Gastroesophageal sphincter (tissue), 4 donors: ENCODE results near the gene TM9SF3. TPM values are rescaled to one million over a fixed set of nuclear protein-coding genes. Genes with fewer than 3 reads are reported as not detected.

Source experiments
- ATAC-seq: fragments of 150-250 bp; one replicate; pipeline ENCODE4 v1.9.1; 2016; ENCODE audit warnings: mild to moderate bottlenecking, moderate library complexity
- H3K27ac ChIP-seq, 4 donors: fragments of 200-600 bp; sonication (generic) in 3 of 4; 1 replicate in 3 of 4; 2 replicates in 1 of 4; pipeline ENCODE4 v1.5.1; 2016 to 2019
- H3K27me3 ChIP-seq: fragments of 200-600 bp; sonication (generic); one replicate; pipeline ENCODE4 v1.5.1; 2019
- H3K36me3 ChIP-seq, 2 donors: fragments of 200-600 bp; sonication (generic); one replicate each; pipeline ENCODE4 v1.5.1; 2019; ENCODE audit warnings: control low read depth in 1 of 2
- H3K4me1 ChIP-seq, 3 donors: fragments of 200-600 bp; sonication (generic); 1 replicate in 2 of 3; 2 replicates in 1 of 3; pipeline ENCODE4 v1.5.1; 2016 to 2019; ENCODE audit warnings: control low read depth in 2 of 3
- H3K4me3 ChIP-seq, 2 donors: fragments of 200-600 bp; sonication (generic); one replicate each; pipeline ENCODE4 v1.5.1; 2019; ENCODE audit warnings: mild to moderate bottlenecking in 1 of 2, moderate library complexity in 1 of 2
- H3K9me3 ChIP-seq, 3 donors: fragments of 200-600 bp; sonication (generic); one replicate each; pipeline ENCODE4 v1.5.1; 2017 to 2019; ENCODE audit warnings: control low read depth in 2 of 3
- EP300 ChIP-seq: sonication (generic); formaldehyde crosslinking; IDR thresholded peaks from one replicate; pipeline ENCODE4 v1.6.1; 2017; ENCODE audit warnings: antibody characterized with exemption, mild to moderate bottlenecking
- POLR2A ChIP-seq, 2 donors: fragments of 450-650 bp; IDR thresholded peaks; one replicate each; pipeline ENCODE4 v1.6.1; 2017; ENCODE audit warnings: antibody characterized with exemption in 2 of 2, mild to moderate bottlenecking in 2 of 2, moderate library complexity in 1 of 2
- POLR2AphosphoS5 ChIP-seq: sonication (generic); formaldehyde crosslinking; IDR thresholded peaks from one replicate; pipeline ENCODE4 v1.6.1; 2017; ENCODE audit warnings: antibody characterized with exemption
- WGBS, 2 donors: methylation state at CpG; one replicate each; pipeline ENCODE4 v1.1.5; 2018; ENCODE audit warnings: low coverage in 1 of 2; 5-methylcytosine and 5-hydroxymethylcytosine counted together
- total RNA-seq, 4 donors: library from RNA; depleted of rRNA; stranded (reverse); fragments of >200 nt; gene quantifications; one replicate each; pipeline ENCODE4 v1.1.0, GENCODE V29; 2016
- TF ChIP-seq, protein P1 (sequence below), 4 experiments: fragments of 200-600 bp in 2 of 4; fragments of 450-650 bp in 2 of 4; sonication (generic) in 1 of 4; IDR thresholded peaks; one replicate each; pipeline ENCODE4 v1.5.1; 2017 to 2019; ENCODE audit warnings: antibody characterized with exemption in 4 of 4, mild to moderate bottlenecking in 2 of 4, moderate library complexity in 2 of 4

The TM9SF3 gene
- total RNA-seq, 4 donors from 2014 or later: 88.6 to 121 (median 114) TPM

DNA sequence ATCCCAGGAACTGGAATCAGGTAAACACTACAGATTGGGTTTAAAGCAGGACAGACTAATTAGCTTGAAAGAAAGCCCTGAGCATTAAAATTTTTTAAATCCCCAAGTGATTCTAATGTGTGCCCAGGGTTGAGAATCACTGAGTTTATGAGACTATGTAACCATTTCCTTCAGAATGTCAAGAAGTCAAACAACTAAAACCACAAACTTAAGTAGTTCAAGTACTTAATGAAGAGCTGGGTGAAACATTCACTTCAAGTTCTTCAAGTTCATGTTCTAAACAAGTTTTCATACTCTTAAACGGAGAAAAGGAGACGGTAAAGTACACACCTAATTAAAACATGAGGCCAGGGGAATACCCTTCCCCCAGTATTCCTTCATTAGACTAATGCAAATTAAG, 44.9 kb downstream of the TM9SF3 start:
- Histone ChIP-seq H3K27ac (no peak overlapping the region), H3K9me3 (no peaks in the 10 kb centered on the region), H3K36me3 (peaks cover 4 to 75% of the 10 kb centered on the region in 2 donors), H3K4me1 (no peaks in the 10 kb centered on the region), H3K27me3 (no peaks in the 10 kb centered on the region), H3K4me3 (no peak overlapping the region)
- TF ChIP-seq POLR2AphosphoS5 (no peak), POLR2A (IDR thresholded peaks at IDR 0.05) (no peak), EP300 (no peak)
- TF ChIP-seq, protein P1, sequence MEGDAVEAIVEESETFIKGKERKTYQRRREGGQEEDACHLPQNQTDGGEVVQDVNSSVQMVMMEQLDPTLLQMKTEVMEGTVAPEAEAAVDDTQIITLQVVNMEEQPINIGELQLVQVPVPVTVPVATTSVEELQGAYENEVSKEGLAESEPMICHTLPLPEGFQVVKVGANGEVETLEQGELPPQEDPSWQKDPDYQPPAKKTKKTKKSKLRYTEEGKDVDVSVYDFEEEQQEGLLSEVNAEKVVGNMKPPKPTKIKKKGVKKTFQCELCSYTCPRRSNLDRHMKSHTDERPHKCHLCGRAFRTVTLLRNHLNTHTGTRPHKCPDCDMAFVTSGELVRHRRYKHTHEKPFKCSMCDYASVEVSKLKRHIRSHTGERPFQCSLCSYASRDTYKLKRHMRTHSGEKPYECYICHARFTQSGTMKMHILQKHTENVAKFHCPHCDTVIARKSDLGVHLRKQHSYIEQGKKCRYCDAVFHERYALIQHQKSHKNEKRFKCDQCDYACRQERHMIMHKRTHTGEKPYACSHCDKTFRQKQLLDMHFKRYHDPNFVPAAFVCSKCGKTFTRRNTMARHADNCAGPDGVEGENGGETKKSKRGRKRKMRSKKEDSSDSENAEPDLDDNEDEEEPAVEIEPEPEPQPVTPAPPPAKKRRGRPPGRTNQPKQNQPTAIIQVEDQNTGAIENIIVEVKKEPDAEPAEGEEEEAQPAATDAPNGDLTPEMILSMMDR (IDR thresholded peaks at IDR 0.05): no peak
- 93 to 100% methylated on average over 2 of the region's 2 CpGs for WGBS, 2 donors
- ATAC-seq: no peak

DNA sequence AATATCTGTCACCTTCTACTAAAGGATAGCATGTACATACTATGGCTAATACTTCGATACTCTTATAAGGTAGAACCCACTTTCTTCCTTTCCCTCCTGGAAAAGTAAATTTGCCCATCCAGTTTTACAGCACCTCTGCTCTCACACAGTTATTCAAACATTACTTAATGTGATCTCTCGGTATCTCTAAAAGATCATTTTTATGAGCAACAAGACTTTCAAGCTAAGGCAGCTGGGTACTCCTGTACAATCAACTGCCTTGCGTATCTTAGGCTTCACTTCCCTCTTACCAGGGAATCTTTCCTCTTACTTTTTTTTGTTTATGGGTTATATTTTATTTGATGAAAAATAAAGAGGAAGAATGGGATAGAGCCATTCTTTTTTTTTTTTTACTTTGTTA, 46.6 kb downstream of the TM9SF3 start:
- 91 to 100% methylated on average over 3 of the region's 3 CpGs for WGBS, 2 donors
- Histone ChIP-seq H3K36me3 (peaks cover 3 to 58% of the 10 kb centered on the region in 2 donors), H3K27ac (no peak overlapping the region), H3K9me3 (no peaks in the 10 kb centered on the region), H3K4me3 (no peak overlapping the region), H3K27me3 (no peaks in the 10 kb centered on the region), H3K4me1 (no peaks in the 10 kb centered on the region)
- ATAC-seq: no peak
- TF ChIP-seq POLR2AphosphoS5: no peak
- TF ChIP-seq EP300: no peak
- TF ChIP-seq, protein P1 (IDR thresholded peaks at IDR 0.05): no peak
- TF ChIP-seq POLR2A (IDR thresholded peaks at IDR 0.05): no peak

DNA sequence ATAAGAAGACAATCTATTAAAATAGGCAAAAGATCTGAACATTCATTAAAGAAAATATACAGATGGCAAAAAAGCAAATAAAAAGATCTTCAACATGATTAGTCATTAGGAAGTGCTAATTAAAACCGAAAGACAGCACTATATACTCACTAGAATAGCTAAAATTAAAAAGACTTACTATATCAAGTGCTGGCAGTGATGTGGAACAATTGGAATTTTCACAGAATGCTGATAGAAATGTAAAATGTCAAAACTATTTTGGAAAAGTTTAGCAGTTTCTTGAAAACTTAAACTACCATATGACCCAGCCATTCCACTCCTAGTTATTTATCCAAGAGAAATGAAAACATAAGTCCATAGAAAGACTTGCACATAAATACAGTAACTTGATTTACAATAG, 48.1 kb downstream of the TM9SF3 start:
- peaks cover 3 to 50% of the 10 kb centered on the region in 2 donors for H3K36me3 ChIP-seq

DNA sequence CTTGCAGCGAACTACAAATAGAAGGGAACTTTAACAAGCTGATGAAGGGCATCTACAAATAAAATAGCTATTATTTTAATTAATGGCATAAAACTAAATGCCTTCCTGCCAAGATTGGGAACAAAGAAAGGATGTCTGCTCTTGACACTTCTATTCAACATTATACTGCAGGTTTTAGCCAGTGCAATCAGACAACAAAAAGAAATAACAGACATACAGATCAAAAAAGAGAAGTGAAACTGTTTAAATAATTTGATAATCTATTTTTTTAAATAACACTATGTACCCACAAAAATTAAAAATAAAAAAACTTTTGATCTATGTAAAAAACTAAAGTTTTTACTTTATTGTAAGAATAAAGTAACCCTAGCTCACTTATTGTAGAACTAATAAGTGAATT, 50.7 kb downstream of the TM9SF3 start:
- no peaks in the 10 kb centered on the region for H3K9me3 ChIP-seq
- 75 to 89% methylated on average over 1 of the region's 1 CpG for WGBS, 2 donors
- no peaks in the 10 kb centered on the region for H3K4me1 ChIP-seq
- peaks cover 3 to 47% of the 10 kb centered on the region in 2 donors for H3K36me3 ChIP-seq
- ATAC-seq: no peak
- H3K27ac ChIP-seq: no peak overlapping the region
- no peaks in the 10 kb centered on the region for H3K27me3 ChIP-seq
- no peak for TF ChIP-seq POLR2AphosphoS5
- TF ChIP-seq EP300: no peak
- TF ChIP-seq, protein P1 (IDR thresholded peaks at IDR 0.05): no peak
- no peak for TF ChIP-seq POLR2A (IDR thresholded peaks at IDR 0.05)
- H3K4me3 ChIP-seq: no peak overlapping the region

More for the DNA sequence above, 48.1 kb downstream of the TM9SF3 start:
- no peaks in the 10 kb centered on the region for H3K9me3 ChIP-seq
- H3K4me1 ChIP-seq: no peaks in the 10 kb centered on the region
- WGBS, 2 donors: 100% methylated on average over 1 of the region's 1 CpG
- ATAC-seq: no peak
- no peak overlapping the region for H3K27ac ChIP-seq
- TF ChIP-seq EP300 (no peak), POLR2A (IDR thresholded peaks at IDR 0.05) (no peak), POLR2AphosphoS5 (no peak)
- TF ChIP-seq, protein P1 (IDR thresholded peaks at IDR 0.05): no peak
- H3K4me3 ChIP-seq: no peak overlapping the region
- H3K27me3 ChIP-seq: no peaks in the 10 kb centered on the region

DNA sequence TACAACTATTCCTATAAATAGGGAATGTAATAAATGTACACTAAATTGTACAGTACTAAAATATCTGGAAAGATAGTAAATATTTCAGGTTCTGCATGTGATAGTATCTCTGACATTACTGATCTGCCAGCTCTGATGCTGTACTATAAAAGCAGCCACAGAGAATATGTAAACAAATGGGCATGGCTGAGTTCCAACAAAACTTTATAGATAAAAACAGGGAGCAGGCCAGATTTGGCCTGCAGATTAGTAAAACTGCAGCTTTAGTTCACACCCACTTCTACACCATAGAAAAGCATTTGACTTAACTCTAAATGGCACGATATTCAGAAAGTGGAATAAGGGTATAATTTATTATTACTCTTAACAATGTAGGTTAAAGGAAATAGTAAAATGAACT, 54.3 kb downstream of the TM9SF3 start:
- 22 to 60% methylated on average over 1 of the region's 1 CpG for WGBS, 2 donors
- no peaks in the 10 kb centered on the region for H3K9me3 ChIP-seq
- H3K4me1 ChIP-seq: no peaks in the 10 kb centered on the region
- TF ChIP-seq, protein P1 (IDR thresholded peaks at IDR 0.05): no peak
- TF ChIP-seq EP300 (no peak), POLR2AphosphoS5 (no peak), POLR2A (IDR thresholded peaks at IDR 0.05) (no peak)
- no peaks in the 10 kb centered on the region for H3K27me3 ChIP-seq
- H3K4me3 ChIP-seq: no peak overlapping the region
- H3K27ac ChIP-seq: no peak overlapping the region
- peaks cover 0 to 57% of the 10 kb centered on the region in 2 donors for H3K36me3 ChIP-seq
- ATAC-seq: no peak
